HG03095 (cell line): ENCODE results near the gene GLRX5.
"Not testable (repeated sequence)": the region's sequence is repeated elsewhere in the genome, so short reads cannot be mapped to it uniquely, and the experiment has no call there.

ENCODE experiments used
- ATAC-seq: cut with Tn5 transposase; IDR thresholded peaks from one replicate; pipeline ENCODE4 v1.9.1; 2021; ENCODE audit warnings: moderate library complexity; ENCODE audit not compliant: unreplicated experiment

Gene GLRX5

DNA sequence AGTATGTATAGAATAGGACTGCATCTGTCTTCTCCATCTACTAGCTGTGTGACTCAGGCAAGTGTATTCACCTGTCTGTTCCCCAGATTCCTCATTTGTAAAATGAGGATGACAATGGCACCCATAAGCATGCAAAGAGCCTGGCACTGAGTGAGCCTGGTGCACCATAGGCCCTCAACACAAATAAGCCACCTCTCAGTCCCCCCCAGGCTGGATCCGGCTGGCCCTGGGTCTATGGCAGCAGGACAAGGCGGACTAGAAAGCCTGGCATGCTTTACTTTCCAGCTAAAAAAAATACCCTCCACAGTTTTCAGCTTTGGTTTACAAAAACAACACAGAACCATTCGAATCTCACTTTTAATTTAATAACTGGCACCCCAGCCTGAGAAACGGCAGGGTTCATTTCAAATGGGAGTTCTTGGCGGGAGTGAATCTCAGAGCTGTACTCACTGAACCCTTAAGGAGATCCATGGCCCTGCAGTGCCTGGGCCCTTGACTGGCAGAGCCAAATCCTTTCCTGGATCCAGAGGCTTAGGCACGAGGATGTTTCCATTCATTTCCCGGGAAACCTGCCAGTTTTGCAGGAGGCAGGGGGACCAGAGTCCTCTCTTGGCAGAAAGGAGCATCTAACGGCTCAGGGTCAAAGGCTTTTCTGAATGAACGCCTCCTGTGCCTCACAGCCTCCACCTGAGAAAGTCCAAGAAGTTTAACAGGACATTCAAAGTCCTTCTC lies 36.1 kb upstream of the GLRX5 start:
- no peak for ATAC-seq

DNA sequence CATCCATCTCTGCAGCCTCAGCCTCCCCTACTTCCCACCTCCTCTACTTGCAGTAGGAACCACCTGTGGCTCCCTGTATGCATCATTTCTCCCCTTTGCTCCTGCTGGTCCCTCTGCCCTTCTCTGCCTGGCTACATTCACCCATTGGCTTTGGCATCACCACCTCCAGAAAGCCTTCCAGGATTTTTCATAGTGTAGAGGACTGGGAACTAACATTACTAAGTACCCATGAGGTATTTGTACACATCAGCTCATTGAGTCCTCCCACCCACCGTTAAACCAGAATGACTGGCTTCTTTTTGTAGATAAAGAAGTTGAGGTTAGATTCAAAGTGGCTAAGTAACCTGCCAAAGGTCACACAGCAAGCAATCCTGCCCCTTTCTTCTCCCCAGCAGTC lies 35.5 kb upstream of the GLRX5 start:
- no peak for ATAC-seq

DNA sequence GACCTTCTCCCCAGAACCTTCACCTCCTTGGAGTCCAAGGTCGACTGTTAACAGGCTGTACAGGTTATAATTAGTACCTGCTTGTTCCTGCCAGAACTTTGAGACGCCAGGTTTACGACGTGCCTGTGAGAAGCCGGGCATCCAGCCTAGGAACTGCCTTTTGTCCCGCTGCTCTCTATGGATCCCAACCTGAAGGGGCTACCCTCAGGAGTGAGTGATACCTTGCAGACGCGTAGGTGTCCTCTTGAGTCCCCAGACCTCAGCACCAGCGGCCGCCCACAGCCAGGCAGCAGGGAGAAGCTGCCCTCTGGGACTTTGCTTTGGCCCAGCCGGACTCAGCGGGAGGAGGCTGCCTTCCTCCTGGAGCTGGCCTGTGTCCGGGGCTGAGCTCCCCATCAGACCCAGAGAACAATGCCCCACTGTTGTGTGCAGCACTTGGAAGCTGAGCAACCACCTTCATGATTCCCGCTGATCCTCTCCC lies 34.6 kb upstream of the GLRX5 start:
- no peak for ATAC-seq

- no peak for ATAC-seq
Measured at GRCh38 chr14:95500772-95501401, 34.0 kb upstream of the GLRX5 start.

DNA sequence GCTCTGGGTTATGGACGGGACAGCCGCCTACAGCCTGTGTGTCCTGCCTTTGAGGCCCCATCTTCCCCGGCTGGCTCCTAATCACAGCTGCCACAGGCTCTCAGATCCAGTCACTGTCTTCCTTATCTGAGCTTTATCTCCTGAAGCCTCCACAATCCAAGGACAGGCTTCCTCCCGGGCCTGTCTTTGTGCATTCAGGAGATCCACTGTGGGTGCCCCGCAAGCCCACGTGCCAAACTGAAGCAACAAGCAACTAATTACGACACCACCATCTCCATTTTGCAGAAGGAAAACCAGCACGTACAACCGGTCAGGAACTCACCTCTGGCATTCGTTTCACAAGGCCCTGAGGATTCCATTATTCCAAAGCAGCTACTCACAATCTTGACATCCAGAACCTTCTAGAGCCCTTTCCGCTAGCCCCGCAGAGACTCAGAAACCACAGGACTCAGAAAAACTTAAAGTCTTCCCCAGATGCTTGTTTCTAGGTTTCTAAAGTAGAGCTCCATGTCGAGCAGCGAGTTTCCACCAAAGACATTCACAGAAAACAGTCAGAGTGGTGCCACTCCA lies 32.4 kb upstream of the GLRX5 start:
- no peak for ATAC-seq

- ATAC-seq = peak; percentile 46
Measured at GRCh38 chr14:95503365-95504134, 31.3 kb upstream of the GLRX5 start.

- peak; percentile 34 for ATAC-seq
Measured at GRCh38 chr14:95504135-95505029, 30.5 kb upstream of the GLRX5 start.

DNA sequence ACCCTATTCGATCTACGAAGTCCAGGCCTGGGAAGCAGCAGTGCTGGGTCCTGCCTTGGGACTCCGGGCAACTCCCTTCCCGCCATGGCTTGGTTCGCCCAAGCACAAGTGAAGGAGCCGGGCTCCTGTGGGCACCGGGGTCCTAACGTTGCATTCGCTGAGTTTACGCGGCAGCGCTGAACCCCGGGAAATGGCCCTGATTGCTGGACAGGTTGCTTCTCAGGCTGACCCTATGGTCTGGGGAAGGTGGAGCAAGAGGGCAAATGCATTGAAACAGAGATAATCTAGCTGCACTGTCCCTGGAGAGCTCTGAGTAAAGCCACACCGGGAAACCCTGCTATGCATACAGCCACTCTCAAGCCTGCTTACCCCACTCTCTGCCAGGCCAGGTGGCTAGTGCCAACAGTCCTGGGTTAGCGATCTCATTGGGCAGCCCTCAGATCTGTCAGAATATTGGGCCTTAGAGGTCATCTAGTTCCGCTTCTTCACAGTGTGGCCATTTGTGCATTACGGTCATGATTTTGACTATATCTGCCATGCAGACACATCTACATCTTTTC lies 29.7 kb upstream of the GLRX5 start:
- ATAC-seq = no peak

DNA sequence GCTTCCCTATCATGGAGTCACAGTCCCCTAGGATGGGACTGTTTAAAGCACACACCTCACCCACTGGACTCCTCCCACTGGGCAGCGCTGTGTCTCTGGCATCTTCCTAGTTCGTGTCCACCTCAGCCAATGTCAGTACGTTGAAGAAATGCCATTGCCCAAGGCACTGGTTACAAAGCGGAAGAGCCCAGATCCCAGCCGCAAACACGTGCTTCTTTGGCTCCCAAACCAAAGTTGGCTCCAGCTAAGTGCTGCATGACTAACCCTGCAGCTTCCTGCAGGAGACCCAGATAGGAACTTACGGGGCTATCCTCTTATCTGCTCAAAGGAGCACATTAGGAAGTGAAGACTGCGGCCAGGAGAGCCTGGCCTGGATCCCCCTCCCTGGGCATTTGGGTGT lies 27.7 kb upstream of the GLRX5 start:
- ATAC-seq = no peak

- no peak for ATAC-seq
Measured at GRCh38 chr14:95507701-95508103, 27.1 kb upstream of the GLRX5 start.

DNA sequence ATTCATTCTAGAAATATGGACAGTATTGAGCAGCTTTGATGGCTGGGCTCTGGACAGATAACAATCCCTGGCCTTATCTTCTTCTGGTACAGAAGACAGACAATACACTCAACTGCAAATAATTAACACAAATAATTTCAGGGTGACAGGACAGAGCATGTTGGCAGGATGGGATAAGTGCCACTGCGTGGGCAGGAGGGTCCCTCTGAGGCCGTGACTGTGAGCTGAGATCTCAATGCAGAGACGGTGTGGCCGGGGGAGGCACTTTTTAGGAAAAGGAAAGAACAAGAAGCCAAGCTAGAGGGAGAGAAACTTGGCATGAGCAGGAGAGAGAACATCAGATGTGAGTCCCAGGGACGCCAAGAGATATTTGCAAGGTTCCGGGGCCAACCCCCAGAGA lies 26.5 kb upstream of the GLRX5 start:
- no peak for ATAC-seq

DNA sequence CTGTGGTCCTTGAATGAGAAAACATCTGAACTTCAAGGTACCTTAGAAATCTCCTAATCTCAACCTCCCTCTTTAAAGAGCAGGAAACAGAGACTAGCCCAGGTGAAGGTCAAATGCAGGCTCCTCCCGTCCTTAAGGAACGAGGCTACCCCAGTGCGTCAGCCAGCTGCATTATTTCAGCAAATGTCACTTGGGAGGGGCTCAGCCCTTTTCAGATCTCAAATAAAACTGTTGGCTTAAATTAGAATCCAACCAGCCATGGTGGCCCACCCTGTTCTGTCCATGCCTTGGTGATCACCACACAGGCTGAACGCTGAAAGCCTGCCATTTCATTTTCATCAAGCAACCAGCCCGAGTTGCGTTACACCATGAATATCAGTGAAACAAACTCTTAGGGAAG lies 25.4 kb upstream of the GLRX5 start:
- ATAC-seq = no peak

DNA sequence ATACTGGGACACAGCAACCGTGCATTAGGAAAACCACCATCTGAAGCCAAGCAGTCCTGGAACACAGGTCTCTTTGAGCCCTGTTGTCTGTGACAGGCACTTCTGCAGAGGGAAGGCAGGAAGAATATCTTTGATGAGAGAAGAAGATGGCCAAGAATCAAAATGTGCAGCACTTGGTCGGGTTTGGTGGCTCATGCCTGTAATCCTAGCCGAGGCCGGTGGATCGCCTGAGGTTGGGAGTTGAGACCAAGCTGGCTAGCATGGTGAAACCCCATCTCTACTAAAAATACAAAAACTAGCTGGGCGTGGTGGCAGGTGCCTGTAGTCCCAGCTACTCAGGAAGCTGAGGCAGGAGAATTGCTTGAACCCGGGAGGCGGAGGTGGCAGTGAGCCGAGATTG lies 24.5 kb upstream of the GLRX5 start:
- ATAC-seq = not testable (repeated sequence)

DNA sequence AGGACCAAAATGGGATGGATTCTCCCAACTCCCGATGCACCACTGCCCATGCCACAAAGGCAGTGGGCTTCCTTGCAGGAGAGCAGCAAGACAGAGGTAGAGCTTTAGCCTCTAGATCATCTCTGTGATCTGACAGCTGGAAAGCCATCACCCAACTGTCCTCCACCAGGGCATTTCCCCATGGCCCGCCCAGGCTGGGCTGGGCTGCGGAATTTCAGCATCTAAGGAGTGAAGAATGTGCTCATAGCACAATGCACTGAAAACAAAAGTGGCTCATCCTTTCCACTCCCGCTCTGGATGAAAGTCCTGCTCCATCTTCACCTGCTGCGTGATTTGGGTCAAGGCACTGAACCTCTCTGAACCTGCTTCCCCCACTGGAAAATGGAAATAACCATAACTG lies 24.0 kb upstream of the GLRX5 start:
- no peak for ATAC-seq

GRCh38 chr14:95511687-95512086 lies 23.2 kb upstream of the GLRX5 start:
- ATAC-seq = no peak

DNA sequence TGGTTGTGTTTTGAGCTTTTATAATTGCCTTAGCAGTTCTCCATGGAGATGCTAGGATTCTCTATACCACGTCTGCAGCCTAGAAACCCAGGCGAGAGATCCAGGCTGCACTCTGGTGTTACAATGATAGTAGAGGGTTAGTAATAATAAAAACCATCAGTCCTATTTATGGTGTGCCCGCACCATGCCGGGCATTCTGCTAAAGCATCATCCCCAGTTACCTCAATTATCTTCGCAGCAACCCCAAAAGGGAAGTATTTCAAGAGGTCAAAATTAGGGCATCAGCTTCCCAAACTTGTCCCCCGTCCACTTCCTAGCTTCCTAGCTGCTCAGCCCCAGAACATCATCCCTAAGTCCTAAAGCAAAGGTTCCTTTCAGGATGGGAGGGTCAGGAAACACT lies 21.6 kb upstream of the GLRX5 start:
- no peak for ATAC-seq

GRCh38 chr14:95514131-95515079 lies 20.4 kb upstream of the GLRX5 start:
- ATAC-seq = no peak

DNA sequence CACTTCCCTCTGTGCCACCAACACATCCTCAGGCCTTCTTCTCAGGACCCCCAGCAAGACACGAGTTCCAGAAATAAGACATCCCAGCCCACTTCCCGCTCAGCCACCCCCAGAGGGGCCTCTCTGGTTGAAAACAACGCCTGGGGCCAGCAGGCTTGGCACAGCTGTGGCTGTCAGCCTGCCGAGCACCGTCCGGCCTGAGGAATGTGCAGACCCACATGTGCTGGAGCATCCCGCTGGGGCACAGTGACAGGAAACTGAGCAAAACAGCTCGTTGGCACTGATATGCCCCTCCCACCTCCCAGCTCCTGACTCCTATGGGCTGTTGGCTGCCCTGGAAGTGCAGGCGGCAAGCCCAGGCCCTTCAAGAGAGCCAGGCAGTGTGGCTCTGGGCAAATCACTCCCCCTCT lies 19.8 kb upstream of the GLRX5 start:
- ATAC-seq = no peak
